Activated CD4-positive, alpha-beta T cell treated with anti-CD3 and anti-CD28 coated beads, Interleukin-2, amount 50 U/mL, for 1 hour (primary cell): ENCODE results near the gene ZNF300.
"Not testable (repeated sequence)": the region's sequence is repeated elsewhere in the genome, so short reads cannot be mapped to it uniquely, and the experiment has no call there.

Source experiments
- DNase-seq: peaks from one replicate; pipeline ENCODE4 v3.0.0-alpha.2; 2020

The ZNF300 gene

DNA sequence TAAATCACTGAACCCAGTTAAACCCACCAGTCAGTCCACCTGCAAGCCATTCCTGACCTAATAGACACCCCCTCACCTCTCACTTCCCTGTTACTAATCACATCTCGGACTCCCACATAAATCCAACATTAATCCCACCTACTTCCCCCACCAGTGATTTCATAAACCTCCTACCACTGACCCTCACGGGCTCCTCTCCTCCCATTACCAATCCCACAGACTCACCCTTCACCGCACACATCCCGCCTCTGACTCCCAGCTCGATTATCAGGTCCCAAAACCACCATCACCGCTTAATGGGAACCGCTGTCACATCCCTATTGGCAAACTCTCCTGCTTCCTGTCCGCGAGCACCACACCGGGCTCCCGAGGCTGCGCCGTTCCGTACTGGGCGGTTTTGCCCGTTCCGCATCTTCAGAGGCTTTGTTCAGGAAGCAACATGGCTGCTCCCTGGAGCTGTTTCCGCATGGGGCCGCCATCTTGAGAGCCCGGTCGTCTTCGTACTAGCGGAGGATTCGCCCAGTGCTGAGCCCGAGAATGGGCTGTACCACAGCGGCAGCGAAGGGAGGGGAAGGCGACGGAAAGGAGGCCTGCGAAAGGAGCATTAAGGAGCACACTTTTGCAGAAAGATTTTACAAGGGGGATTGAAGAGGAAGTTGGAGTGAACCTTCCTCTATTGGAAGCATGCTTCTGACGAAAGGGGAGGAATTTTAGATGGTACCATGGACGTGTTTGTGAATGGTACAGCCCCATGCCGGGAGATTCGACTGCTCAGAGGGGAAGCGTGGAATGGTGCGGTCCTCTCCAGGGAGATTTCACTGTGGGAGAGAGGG, at the start of gene ZNF300:
ZNF300 (minus strand) TSS at position 502 of the 833 bp plus-strand sequence. CDS start 1,825 bp downstream, outside the sequence.
- DNase-seq: peak; percentile 23

DNA sequence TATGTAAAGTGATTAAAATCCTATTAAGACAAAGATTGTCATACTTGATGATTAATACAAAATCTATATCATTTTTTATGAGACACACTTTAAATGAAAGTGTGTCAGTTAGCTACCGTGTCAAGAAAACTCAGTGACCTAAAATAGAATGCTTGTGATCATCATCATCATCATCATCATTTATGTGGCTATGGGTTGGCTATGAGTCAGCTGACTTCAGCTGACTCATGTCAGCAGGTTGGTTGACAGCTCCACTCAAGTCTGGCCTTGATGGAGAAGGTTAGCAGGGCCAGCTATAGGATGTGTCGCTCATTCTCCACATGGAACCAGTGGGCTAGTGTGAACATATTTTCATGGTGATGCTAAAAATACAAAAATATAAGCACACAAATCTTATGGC, 43.8 kb upstream of the ZNF300 start:
- no peak for DNase-seq

- no peak for DNase-seq
Observed at GRCh38 chr5:150946351-150946905, 41.6 kb upstream of the ZNF300 start.

DNA sequence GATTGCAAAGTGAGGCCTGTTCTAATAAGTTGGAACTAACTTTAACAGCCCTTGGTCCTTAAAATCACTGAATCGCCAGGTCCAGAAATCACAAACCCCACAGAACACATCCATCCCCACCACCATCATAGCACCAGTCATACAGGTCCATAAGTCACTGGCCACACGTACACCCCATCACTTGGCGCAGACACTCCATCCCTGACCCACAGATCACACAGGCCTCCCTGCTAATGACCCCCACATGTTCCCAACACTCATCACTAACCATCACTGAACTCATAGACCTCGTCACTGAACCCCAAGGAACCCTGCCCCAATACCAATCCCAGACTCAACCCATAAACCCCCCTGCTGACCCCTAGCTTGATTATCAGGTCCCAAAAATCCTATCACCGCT, 41.2 kb upstream of the ZNF300 start:
- DNase-seq: no peak

DNA sequence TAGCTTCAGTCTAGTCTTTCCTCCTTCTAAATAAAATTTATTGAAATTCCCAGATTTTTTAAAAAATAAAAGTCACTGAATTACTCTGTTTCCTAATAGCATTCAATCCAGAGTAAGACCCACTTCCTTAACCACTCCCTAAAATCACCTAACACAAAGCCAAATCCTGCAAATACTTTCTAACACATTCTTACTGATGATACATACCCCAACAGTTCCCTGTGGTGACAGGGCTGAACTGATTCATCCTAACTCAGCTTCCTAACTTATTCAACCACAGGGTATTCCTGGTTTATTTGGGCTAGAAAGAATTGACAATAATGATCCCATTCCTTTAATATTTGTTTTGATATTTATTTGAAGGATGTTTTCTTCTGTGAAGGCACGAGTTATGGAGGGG, 40.7 kb upstream of the ZNF300 start:
- no peak for DNase-seq

DNA sequence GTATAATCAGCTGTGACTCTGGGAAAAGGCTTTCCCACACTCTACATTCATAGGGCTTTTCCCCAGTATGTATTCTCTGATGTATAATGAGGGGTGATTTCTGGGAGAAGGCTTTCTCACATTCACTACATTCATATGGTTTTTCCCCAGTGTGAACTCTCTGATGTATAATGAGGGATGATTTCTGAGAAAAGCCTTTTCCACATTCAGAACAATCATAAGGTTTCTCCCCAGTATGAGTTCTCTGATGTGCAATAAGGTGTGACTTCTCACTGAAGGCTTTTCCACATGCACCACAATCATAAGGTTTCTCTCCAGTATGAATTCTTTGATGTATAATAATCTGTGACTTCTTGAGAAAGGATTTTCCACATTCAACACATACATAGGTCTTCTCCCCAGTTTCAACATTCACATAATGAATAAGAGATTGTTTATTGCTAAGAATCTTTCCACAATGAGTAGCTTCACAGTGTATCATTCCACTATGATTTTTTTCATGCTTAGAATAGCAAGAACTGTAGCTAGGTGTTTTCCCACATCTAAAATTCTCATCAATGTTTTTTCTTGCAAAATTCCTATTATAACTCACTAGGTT, 26.7 kb upstream of the ZNF300 start:
- no peak for DNase-seq

- DNase-seq: no peak
Observed at GRCh38 chr5:150918613-150919012, 13.8 kb upstream of the ZNF300 start.

DNA sequence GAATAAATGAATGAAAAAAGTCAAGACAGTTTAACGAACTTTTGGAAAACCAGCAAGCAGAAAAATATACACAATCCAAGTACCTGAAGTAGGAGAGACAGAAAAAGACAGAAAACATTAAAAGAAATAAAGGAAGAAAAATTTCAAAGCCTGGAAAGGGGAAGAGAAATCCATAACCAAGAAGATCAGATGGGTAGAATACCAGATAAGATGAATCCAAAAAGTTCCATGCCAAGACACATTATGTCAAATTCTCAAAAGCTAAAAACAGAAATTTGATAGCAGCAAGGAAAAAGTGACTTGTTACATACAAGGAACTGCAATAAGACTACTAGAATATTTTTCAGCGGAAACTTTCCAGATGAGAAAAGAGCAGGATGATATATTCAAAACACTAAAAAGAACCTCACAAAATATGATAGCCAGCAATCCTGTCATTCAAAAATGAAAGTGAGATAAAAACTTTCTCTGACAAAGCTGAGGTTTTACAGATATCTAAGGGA, 7.6 kb upstream of the ZNF300 start:
- no peak for DNase-seq

- no peak for DNase-seq
Observed at GRCh38 chr5:150905312-150905683, 518 bp upstream of the ZNF300 start.

DNA sequence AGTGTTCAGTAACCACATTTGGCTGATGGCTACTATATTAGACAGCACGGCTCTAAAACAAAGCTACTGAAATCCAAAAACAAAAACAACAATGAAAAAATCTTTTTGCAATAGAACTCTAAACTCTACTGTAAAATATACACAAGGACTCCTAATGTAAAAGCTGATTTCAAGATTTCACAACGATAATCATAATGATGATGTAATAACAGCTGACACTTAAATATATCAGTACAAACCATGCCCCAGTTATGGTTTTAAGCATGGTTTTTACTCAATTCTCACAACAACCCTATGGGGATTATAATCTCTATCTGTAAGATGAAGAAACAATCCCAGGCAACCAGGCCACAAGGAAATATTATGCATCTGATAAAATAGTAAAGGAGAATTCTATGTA, 3.3 kb downstream of the ZNF300 start:
- no peak for DNase-seq

DNA sequence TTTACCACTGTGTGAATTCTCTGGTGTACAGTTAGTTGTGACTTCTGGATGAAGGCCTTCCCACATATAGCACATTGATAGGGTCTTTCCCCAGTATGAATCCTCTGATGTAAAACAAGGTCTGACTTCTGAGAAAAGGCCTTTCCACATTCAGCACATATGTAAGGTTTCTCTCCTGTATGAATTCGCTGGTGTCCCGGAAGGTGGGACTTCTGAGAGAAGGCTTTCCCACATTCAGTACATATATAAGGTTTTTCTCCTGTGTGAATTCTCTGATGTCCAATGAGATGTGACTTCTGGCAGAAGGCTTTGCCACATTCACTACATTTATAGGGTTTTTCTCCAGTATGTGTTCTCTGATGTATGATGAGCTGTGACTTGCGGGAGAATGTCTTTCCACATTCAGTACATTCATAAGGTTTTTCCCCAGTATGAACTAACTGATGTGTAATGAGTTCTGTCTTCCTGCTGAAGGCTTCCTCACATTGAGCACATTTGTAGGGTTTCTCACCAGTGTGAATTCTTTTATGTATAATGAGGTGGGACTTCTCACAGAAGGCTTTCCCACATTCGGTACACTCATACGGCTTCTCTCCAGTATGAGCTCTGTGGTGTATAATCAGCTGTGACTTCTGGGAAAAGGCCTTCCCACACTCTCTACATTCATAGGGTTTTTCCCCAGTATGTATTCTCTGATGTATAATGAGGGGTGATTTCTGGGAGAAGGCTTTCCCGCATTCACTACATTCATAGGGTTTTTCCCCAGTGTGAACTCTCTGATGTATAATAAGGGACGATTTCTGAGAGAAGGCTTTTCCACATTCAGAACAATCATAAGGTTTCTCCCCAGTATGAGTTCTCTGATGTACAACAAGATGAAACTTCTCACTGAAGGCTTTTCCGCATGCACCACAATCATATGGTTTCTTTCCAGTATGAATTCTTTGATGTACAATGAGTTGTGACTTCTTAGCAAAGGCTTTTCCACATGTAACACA, 9.1 kb downstream of the ZNF300 start:
- DNase-seq: no peak

- DNase-seq: no peak
Observed at GRCh38 chr5:150879358-150879757, 25.4 kb downstream of the ZNF300 start.

GRCh38 chr5:150862070-150862469, 42.7 kb downstream of the ZNF300 start:
- DNase-seq: no peak

- no peak for DNase-seq
Observed at GRCh38 chr5:150860246-150860821, 44.4 kb downstream of the ZNF300 start.

DNA sequence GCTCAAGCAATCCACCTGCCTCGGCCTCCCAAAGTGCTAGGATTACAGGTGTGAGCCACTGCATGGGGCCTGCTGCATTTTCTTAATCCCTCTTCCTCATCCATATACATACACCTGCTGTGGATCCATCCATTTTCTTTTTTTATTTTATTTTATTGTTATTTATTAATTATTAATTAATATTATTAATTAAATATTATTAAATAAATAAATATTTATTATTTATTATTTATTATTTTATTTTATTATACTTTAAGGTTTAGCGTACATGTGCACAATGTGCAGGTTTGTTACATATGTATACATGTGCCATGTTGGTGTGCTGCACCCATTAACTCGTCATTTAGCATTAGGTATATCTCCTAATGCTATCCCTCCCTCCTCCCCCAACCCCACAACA, 48.1 kb downstream of the ZNF300 start:
- DNase-seq: not testable (repeated sequence)

DNA sequence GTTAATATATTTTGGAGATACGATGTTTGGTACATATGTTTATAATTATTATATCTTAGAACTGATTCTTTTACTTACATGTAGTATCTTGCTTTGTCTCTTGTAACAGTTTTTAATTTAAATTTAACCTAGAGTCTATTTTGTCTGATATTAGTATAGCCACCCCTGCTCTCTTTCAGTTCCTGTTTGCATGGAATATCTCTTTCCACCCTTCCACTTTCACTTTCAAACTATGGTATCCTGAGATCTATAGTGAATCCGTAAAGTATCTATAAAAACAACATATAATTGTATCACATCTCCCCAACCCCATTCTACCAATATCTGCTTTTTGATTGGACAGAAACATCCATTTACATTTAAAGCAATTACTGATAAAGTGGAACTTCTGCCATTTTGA, 51.2 kb downstream of the ZNF300 start:
- no peak for DNase-seq

- no peak for DNase-seq
Observed at GRCh38 chr5:150851039-150851438, 53.7 kb downstream of the ZNF300 start.

- DNase-seq: no peak
Observed at GRCh38 chr5:150848271-150848670, 56.5 kb downstream of the ZNF300 start.

DNA sequence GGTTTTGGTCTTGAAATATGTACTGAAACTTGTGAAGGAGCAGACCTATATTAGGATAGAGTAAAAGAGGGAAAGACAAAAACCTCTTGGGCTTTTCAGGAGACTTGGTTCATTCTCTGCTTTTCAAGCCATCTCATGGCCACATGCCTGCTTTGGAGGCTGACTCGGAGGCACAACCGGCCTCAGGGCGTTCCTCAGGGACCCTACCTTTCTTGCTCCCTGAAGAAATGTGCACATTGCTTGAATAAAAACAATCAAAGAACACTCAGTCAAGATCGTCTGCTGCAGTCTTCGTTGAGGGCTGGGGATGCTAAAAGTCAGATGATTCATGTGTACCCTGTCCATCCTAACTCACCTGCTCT, 57.5 kb downstream of the ZNF300 start:
- no peak for DNase-seq

DNA sequence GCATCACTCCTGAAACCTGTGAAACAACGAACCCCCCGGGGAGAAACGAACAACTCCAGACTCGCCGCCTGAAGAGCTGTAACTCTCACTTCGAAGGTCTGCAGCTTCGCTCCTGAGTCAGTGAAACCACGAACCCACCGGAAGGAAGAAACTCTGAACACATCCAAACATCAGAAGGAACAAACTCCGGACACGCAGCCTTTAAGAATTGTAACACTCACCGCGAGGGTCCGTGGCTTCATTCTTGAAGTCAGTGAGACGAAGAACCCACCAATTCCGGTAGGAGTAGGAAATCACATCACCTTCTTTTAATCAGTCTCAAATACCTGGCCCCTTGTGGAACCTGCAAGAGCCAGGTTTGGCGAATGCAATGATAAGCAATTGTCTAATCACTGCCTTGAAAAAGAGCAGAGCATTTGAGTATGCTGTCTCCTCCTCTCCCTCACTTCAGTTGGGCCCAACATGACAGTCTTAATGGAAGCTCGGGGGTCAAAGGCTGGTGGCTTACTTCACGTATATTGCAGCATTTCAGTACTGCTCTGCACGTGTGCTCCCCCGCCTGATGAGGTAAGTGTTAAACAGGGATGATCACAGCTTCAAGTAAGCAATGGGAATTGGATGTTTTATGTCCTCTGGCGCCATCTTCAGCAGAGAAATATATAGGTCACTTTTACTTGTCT, 58.0 kb downstream of the ZNF300 start:
- peak; percentile 44 for DNase-seq

GRCh38 chr5:150846308-150846653, 58.5 kb downstream of the ZNF300 start, which contains the start of gene IRGM:
Gene IRGM (plus strand): TSS chr5:150846521. CDS start chr5:150848124, 1,603 bp downstream.
- not testable (repeated sequence) for DNase-seq
